Measurements from ENCODE around the gene SPOCK1. TPM values are rescaled to one million over a fixed set of nuclear protein-coding genes. Genes with fewer than 3 reads are reported as not detected.

Gene SPOCK1
- total and polyA plus RNA-seq, 9 of the 15 experiments (the other 6 are each of a cell fraction or from before 2014, with no cell fraction given): 0.01 to 0.35 (median 0.04) TPM; not detected in 6

DNA sequence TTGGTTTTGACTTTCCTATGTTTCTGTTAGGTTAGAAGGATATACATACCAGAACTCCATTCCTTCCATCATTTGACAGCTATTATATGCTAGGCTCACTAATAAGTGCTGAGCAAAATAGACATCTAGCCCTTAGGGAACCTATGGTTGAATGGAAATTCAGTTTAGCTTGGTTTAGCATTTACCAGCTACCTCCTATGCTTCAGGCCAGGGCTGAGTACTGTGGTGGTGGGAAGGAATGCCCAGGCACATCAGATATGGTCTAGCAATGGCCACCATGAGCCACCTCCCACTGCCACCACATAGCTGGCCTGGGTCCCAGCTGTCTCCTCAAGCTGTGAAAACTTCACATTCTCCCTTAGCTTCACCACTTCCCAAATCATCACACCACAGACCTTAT lies 89.4 kb downstream of the SPOCK1 start:
- ChIA-PET POLR2A (interaction anchor here (1.2 kb wide), 1 partner anchor 73 kb away, joined by 3 read pairs; no protein-coding TSS in a partner anchor), CTCF (ENCODE audit: low intra/inter-chr PET ratio) (no interaction called here)
- no peak overlapping the region for H3K27ac ChIP-seq (ENCODE audit: extremely low read depth, low read depth, low read length)
- no TSS peak for BruUV-seq (replicated peaks)
- FAIRE-seq (no peak), ATAC-seq (no peak), DNase-seq (ENCODE audit: extremely low read depth in 1 of 4, low spot score in 3 of 4) (no peak)
- TF ChIP-seq C11orf30 (IDR thresholded peaks at IDR 0.05; ENCODE audit: low read depth) (no peak), SNRNP70 (optimal IDR thresholded peaks at IDR 0.05; ENCODE audit: low read depth, low read length) (no peak), MECOM (CRISPR knock-in tag; IDR thresholded peaks at IDR 0.05) (no peak)
- no peaks in the 10 kb centered on the region for H3K36me3 ChIP-seq (ENCODE audit: control insufficient read depth, insufficient read depth, low read length)
- H2AFZ ChIP-seq (ENCODE audit: low read depth, low read length): no peak overlapping the region
- no peaks in the 10 kb centered on the region for H3K4me1 ChIP-seq (replicated peaks in 1 of 2; ENCODE audit: control insufficient read depth in 2 of 2, insufficient read depth in 2 of 2, low read length in 2 of 2)
- no peaks in the 10 kb centered on the region for H3K9me3 ChIP-seq (replicated peaks; ENCODE audit: control insufficient read depth, insufficient read depth, low read depth, low read length)
- no peaks in the 10 kb centered on the region for H3K27me3 ChIP-seq (ENCODE audit: control insufficient read depth in 2 of 2, insufficient read depth in 2 of 2, low read length in 2 of 2)
- no peak overlapping the region for H3K9ac ChIP-seq (ENCODE audit: insufficient read depth in 1 of 2, low read depth in 2 of 2, low read length in 2 of 2)
- no peak overlapping the region for H3K4me3 ChIP-seq
- intact Hi-C loops (cut with micrococcal nuclease) (no loop called here), in situ Hi-C loops (cut with MboI) (no loop called here)
- no peaks in the 10 kb centered on the region for H4K20me1 ChIP-seq (replicated peaks; ENCODE audit: control insufficient read depth, insufficient read depth, low read length)
- no peaks in the 10 kb centered on the region for H3K79me2 ChIP-seq (ENCODE audit: control insufficient read depth, insufficient read depth, low read length)
- no peaks in the 10 kb centered on the region for H3K9me1 ChIP-seq (ENCODE audit: control insufficient read depth, insufficient read depth, low read length)
- no peak overlapping the region for H3K4me2 ChIP-seq (ENCODE audit: insufficient read depth, low read length)

DNA sequence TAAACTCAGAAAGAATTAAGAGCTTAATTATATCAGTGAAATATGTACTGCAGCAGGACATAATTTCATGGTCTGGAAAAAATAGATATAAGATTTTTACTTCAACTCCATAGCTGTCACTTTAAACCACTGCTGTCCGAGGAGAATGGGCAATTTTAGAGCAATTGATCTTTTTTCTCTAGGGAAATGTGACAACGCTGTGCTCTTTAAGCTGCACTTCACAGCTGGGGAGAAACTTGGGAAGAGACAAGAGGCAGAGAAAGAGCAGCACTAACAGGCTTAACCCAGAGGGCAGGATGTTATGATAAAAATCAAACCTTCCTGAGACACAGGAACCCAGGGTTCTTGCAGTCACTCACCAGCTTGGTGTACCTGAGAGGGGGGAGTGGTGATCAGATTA lies 92.0 kb downstream of the SPOCK1 start:
- H3K27ac ChIP-seq (ENCODE audit: extremely low read depth, low read depth, low read length): no peak overlapping the region
- FAIRE-seq: no peak
- in situ Hi-C loops (cut with MboI): no loop called here
- no peak for DNase-seq (ENCODE audit: extremely low read depth in 1 of 4, low spot score in 3 of 4)
- H4K20me1 ChIP-seq (replicated peaks; ENCODE audit: control insufficient read depth, insufficient read depth, low read length): no peaks in the 10 kb centered on the region
- H3K36me3 ChIP-seq (ENCODE audit: control insufficient read depth, insufficient read depth, low read length): no peaks in the 10 kb centered on the region
- H3K4me3 ChIP-seq: no peak overlapping the region
- H3K9me3 ChIP-seq (replicated peaks; ENCODE audit: control insufficient read depth, insufficient read depth, low read depth, low read length): no peaks in the 10 kb centered on the region
- BruUV-seq (replicated peaks): no TSS peak
- no peaks in the 10 kb centered on the region for H3K79me2 ChIP-seq (ENCODE audit: control insufficient read depth, insufficient read depth, low read length)
- intact Hi-C loops (cut with micrococcal nuclease): no loop called here
- POLR2A ChIA-PET: no interaction called here
- H3K27me3 ChIP-seq (ENCODE audit: control insufficient read depth in 2 of 2, insufficient read depth in 2 of 2, low read length in 2 of 2): peaks cover 0 to 6% of the 10 kb centered on the region in 2 experiments; a peak in 1 of 5 replicates
- CTCF ChIA-PET (ENCODE audit: low intra/inter-chr PET ratio): no interaction called here
- ATAC-seq: no peak
- H3K4me2 ChIP-seq (ENCODE audit: insufficient read depth, low read length): no peak overlapping the region
- no peaks in the 10 kb centered on the region for H3K9me1 ChIP-seq (ENCODE audit: control insufficient read depth, insufficient read depth, low read length)
- no peaks in the 10 kb centered on the region for H3K4me1 ChIP-seq (replicated peaks in 1 of 2; ENCODE audit: control insufficient read depth in 2 of 2, insufficient read depth in 2 of 2, low read length in 2 of 2)
- H3K9ac ChIP-seq (ENCODE audit: insufficient read depth in 1 of 2, low read depth in 2 of 2, low read length in 2 of 2): no peak overlapping the region
- H2AFZ ChIP-seq (ENCODE audit: low read depth, low read length): no peak overlapping the region
- WGBS (ENCODE audit: insufficient coverage, low coverage, missing lambda C conversion rate): 0% methylated on average over 2 of the region's 2 CpGs
- TF ChIP-seq SIN3A (IDR thresholded peaks at IDR 0.05; ENCODE audit: borderline replicate concordance in 2 of 2, control insufficient read depth in 1 of 2, low read depth in 2 of 2, low read length in 2 of 2) (no peak), RB1 (IDR thresholded peaks at IDR 0.05; ENCODE audit: low read depth) (no peak), ZFPM2 (CRISPR knock-in tag; IDR thresholded peaks at IDR 0.05) (no peak), TBL1XR1 (IDR thresholded peaks at IDR 0.05; ENCODE audit: low read length in 2 of 2) (no peak), ZNF311 (CRISPR knock-in tag; IDR thresholded peaks at IDR 0.05) (no peak), FOS (IDR thresholded peaks at IDR 0.05; ENCODE audit: extremely low read depth, insufficient read length) (no peak), RFX5 (IDR thresholded peaks at IDR 0.05; ENCODE audit: low read depth, low read length) (no peak), NCOR1 (IDR thresholded peaks at IDR 0.05) (no peak), MYC (IDR thresholded peaks at IDR 0.05; ENCODE audit: low read depth, low read length) (no peak), MYC (CRISPR knock-in tag; IDR thresholded peaks at IDR 0.05; ENCODE audit: borderline replicate concordance, low read depth) (no peak), GTF2A2 (tag; IDR thresholded peaks at IDR 0.05) (no peak), BCL6 (CRISPR knock-in tag; IDR thresholded peaks at IDR 0.05) (no peak)
